Right lung (tissue), 5 donors: ENCODE measurements around the gene SLC4A4. TPM values are rescaled to one million over a fixed set of nuclear protein-coding genes. Genes with fewer than 3 reads are reported as not detected.

Experiments used
- DNase-seq, 2 donors: peaks; one replicate each; pipeline ENCODE4 v3.0.0-alpha.2; 2013
- polyA plus RNA-seq, 5 donors: library from polyadenylated mRNA; unstranded; fragments of 120-200 nt; gene quantifications; one replicate each; pipeline versions ENCODE4 v1.2.1 to v1.2.3, GENCODE V29; 2013; ENCODE audit warnings: inconsistent platforms in 1 of 5, low replicate concordance in 1 of 5; ENCODE audit not compliant: insufficient read length in 5 of 5, insufficient read depth in 1 of 5

The SLC4A4 gene
- polyA plus RNA-seq, 5 donors = 28.9 to 49.2 (median 45.7) TPM

GRCh38 chr4:71355971-71356370 is 17.2 kb downstream of the SLC4A4 start:
- no peak for DNase-seq

DNA sequence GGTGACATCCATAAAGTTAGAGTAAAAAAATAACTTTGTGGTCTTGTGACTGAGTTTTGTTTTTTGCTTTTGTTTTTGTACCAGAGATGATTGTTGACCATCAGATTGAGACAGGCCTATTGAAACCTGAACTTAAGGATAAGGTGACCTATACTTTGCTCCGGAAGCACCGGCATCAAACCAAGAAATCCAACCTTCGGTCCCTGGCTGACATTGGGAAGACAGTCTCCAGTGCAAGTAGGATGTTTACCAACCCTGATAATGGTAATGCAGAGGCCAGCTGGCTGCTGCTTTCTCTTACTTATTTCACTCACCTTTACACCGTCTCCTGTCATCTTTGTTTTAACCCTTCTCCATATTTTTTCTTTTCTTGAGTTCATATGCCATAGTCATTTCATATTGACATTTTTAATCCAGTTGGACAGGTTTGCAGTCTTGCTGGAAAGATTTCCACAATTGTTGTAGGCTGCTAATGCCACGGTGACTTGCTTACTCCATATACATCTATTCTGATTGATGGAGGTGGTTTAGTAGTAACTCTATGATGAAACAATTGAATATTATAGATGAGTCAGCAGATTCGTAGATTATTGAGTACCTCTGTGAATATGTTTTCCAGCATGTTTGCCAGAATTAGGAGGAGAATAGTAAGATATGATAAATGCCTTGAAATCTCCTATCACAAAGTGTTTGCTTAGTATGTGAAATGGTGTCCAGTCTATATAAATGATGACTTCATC is 18.3 kb downstream of the SLC4A4 start:
- DNase-seq = no peak

DNA sequence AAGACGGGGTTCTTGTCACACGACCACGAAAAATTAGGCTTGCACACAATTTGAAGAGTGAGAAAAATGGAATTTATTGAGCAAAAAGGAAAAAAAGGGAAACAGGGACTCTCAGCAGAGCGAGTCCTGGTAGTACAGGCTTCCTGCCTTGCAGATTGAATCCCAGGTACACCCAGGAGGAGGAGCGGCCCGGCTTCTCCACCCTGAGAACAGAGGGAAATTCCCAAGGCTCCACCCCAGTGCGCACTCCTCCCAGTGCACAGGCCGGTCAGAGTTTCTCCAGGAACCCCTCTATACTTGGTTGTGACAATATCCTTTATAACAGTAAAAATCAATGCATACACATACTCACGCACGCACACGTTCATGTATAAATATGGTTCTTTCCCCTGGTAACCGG is 22.0 kb downstream of the SLC4A4 start:
- DNase-seq = no peak

GRCh38 chr4:71361476-71361875 is 22.7 kb downstream of the SLC4A4 start:
- DNase-seq = no peak

- no peak for DNase-seq
Observed at GRCh38 chr4:71366766-71367165, 27.9 kb downstream of the SLC4A4 start.

GRCh38 chr4:71367546-71367945 is 28.7 kb downstream of the SLC4A4 start:
- DNase-seq = no peak

GRCh38 chr4:71368906-71369305 is 30.1 kb downstream of the SLC4A4 start:
- no peak for DNase-seq

GRCh38 chr4:71369536-71369935 is 30.7 kb downstream of the SLC4A4 start:
- DNase-seq = no peak

GRCh38 chr4:71375494-71375893 is 36.7 kb downstream of the SLC4A4 start:
- no peak for DNase-seq

DNA sequence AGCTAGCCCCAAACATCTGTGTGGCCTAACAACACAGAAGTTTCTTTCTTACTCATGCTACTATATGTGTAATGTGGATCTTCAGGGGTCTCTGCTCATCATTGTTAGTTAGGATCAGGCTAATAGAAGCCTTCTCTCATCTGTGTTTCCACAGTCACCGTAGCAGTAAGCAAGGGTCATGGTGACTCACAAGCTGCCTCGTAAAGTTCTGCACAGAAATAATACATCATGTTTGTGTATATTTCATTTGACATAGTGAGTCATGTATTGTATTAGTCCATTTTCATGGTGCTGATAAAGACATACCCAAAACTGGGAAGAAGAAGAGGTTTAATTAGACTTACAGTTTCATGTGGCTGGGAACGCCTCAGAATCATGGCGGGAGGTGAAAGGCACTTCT is 38.7 kb downstream of the SLC4A4 start:
- DNase-seq = no peak

DNA sequence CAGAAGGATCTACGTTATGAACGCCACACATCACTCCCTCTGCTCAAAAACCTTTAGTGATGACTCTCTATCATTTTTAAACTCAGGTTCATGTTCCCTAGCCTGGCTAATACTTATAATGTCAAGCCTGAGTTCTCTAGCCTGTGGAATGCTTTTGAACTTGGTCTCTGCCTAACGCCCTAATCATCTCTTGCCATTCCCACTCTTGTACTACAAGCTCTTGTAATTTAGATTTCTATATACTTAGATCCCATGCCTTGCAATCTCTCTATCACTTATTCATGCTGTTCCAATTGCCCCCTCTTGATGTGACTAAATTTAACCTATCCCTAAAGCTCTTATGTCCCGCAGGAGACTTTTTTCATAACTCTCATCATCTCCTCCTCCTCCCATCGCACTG is 40.3 kb downstream of the SLC4A4 start:
- DNase-seq = no peak

- DNase-seq = no peak
Observed at GRCh38 chr4:71380788-71381187, 42.0 kb downstream of the SLC4A4 start.

GRCh38 chr4:71382125-71382899 is 43.5 kb downstream of the SLC4A4 start:
- DNase-seq = no peak

GRCh38 chr4:71382900-71383560 is 44.2 kb downstream of the SLC4A4 start:
- no peak for DNase-seq

GRCh38 chr4:71383984-71384383 is 45.2 kb downstream of the SLC4A4 start:
- DNase-seq = no peak

DNA sequence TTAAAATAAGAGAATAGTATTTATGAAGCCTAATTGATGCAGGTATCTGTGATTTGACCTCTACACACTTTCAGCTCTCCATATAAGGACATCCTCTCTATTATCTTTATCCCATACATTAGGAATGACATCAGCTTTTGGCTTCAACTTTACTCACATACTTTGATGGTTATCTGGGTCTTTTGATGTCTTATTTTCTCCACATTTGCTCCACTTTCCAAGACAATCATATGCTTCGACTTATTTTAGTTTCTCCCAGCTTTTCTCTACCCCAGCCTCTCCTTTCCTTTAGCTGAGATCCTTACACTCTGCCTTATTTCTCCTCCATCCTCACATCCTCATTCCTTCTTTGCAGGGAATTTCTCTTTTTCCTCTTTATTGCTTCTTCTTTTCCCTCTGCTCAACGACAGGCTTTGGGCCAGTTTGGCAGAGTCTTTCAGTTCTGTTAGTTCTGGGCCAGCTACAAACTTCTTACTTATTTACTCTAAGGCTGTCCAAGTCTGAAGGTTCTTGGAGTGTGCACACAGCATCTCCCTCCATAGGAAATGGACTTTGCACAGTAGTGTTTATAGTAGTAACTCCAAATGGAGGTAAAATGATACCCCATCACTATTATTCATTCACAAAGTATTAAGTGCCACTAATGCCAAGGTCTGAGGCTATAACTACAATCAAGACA is 50.5 kb downstream of the SLC4A4 start:
- peak; percentile 31 to 33 for DNase-seq

GRCh38 chr4:71392109-71392508 is 53.3 kb downstream of the SLC4A4 start:
- no peak for DNase-seq

DNA sequence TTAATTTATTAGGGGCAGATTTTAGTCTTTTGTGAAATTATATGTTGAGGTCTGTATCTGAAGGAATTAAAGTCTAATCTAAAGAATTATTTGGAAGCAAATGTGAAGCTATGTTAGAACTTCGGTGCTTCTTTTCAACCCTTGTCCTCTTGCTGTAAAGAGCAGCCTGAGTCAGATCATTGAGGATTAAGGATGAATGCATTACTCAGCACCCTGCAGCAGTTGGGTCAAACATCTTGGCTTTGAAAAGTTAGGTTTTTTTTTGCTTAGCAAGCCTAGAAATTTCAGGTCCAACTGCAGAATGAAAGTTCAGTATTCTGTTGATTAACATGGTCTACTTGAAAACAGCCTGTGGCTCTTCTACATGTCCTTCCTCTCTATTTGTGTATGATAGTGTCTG is 57.6 kb downstream of the SLC4A4 start:
- DNase-seq = no peak

DNA sequence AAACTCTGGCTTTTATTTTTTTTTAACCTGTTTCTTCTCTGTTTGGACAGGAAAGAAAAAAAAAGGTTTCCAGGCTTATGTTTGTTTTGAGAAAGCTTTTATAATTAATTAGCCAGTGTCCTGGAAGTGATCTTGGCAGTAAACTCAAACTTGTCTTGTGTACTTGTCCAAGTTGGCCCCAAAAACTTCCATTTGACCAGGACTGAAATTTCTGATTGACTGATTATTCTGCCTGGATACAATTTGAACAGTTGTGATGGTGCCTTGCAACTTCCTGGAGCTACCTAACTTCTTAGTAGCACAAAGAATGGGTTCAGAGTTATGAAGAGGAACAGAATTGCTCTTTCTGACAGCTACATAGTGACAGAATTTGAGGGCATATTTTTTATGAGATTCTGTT is 62.0 kb downstream of the SLC4A4 start:
- no peak for DNase-seq

- DNase-seq = no peak
Observed at GRCh38 chr4:71402616-71403015, 63.8 kb downstream of the SLC4A4 start.

DNA sequence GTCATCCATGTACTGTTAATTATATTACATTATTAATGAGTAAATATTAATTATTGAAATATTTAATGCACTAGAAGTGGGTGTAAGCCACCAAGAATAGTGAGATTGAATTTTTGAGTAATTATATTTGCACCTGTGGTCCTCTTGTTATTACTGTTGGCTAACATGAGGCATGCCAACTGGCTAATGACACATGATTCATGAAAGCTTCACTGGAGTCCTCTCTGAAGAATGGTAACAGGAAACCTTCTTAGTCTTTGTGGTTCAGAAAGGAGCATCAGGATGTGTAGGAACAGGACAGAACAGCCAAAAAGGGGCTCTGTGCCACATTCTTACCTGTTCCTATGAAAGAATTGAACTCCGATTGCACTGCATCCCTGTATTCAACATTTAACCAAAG is 65.2 kb downstream of the SLC4A4 start:
- DNase-seq = no peak

GRCh38 chr4:71405791-71406190 is 67.0 kb downstream of the SLC4A4 start:
- DNase-seq = no peak
